Erythroblast (primary cell): Measurements from ENCODE around the gene AIG1.

Experiments used
- GATA1 ChIP-seq: IDR thresholded peaks from 2 replicates; pipeline ENCODE4 v1.6.1; 2011; ENCODE audit warnings: low read depth, mild to moderate bottlenecking, control low read depth, low read length, moderate library complexity
- POLR2A ChIP-seq: IDR thresholded peaks from 2 replicates; pipeline ENCODE4 v1.6.1; 2011; ENCODE audit warnings: mild to moderate bottlenecking, low read length

GRCh38 chr6:143099647-143100046, 39.0 kb downstream of the AIG1 start:
- no peak for TF ChIP-seq POLR2A
- no peak for TF ChIP-seq GATA1
